ENCODE data around the gene MIGA1.

Gene MIGA1

DNA sequence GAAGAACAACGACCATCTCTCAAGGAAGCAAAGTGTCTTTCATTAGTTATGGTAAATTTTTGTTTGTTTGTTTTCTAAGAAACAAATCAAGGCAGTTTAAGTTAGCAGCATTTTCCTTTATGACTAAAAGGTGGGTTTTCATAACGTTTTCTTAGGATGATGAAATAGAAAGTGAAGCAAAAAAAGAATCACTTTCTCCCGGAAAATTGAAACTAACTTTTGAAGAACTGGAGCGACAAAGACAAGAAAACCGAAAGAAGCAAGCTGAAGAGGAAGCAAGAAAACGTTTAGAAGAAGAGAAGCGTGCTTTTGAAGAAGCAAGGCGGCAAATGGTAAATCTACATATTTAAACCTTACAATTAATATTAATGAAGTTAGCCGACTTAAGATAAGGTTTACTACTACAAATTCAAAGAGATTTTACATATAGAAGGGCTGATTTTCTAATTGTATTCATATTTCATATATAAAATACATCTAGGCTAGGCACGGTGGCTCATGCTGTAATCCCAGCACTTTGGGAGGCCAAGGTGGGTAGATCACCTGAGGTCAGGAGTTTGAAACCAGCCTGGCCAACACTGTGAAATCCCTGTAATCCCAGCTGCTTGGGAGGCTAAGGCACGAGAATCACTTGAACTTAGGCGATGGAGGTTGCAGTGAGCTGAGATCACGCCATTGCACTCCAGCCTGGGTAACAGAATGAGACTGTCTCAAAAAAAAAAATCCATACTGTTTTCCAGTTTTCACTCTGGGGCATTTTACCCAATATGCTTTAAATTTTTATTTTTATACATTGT, 147.3 kb downstream of the MIGA1 start:
- DNase-seq = no peak

DNA sequence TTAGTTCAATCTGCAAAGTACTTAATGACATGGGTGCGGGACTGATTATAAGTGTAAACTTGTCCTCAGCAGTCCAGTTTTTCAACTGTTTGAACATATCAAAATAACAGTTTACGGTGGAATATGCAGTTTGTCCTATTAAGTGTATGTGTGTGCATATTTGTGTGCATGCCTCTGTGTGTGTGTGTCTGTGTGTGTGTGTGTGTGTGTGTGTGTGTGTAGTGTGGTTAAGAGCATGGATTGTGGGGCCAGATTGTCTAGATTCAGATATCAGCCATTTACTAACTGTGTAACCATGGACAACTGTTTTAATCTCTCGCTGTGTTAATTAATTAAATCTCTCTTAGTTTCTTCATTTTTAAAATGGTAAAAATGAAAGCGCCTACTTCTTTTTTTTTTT, 148.0 kb downstream of the MIGA1 start:
- no peak for DNase-seq

Measured in NCI-H1092 (cell line).